ENCODE results near the gene KDF1. TPM values are rescaled to one million over a fixed set of nuclear protein-coding genes. Genes with fewer than 3 reads are reported as not detected.
"Not testable (repeated sequence)": the region's sequence is repeated elsewhere in the genome, so short reads cannot be mapped to it uniquely, and the experiment has no call there.

KDF1 gene
- total and polyA plus RNA-seq, 12 donors = 0.15 to 0.26 (median 0.22) TPM; not detected in 7

DNA sequence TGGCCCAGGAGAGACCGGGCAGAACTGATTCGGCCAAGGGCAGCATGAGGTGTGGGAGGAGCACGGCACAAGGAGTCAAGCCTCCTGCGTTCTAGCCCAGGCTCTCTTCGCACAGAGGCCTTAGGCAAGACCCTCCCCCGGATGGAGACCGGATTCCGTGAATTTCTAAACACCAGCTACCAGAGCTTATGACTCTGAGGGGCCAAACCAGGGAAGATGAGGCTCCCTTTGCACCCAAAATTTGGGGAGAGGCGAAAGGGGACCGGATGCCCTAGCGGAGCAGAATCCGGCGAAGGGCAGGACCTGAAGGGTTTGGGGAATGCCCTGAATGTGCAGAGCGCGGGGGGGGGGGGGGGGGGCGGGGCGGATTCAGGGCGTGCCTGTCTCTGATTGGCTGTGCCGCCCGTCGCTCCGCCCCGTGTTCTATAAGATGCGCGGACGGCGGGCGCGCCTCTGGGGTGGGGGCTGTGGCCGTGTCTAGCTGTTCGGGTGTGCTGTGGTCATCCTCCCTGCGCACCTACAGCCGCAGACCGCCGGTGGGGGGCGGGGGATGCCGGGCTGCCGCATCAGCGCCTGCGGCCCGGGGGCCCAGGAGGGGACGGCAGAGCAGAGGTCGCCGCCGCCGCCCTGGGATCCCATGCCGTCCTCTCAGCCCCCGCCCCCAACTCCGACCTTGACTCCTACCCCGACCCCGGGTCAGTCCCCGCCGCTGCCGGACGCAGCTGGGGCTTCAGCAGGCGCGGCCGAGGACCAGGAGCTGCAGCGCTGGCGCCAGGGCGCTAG, 33.2 kb upstream of the KDF1 start, which contains the start of gene TRNP1:
TRNP1 (plus strand) TSS at position 456 of the 783 bp plus-strand sequence; CDS start at position 551, 95 bp downstream.
- Histone ChIP-seq H3K4me3 (peak within 1 kb of the TSS; percentile 53 to 85 (median 70)), H3K27me3 (peaks cover 0 to 67% (median 45%) of the 10 kb centered on the region in 7 donors), H3K36me3 (no peaks in the 10 kb centered on the region), H3K27ac (peak within 1 kb of the TSS; percentile 27 to 82 (median 58)), H3K4me1 (peaks cover 13 to 36% (median 30%) of the 10 kb centered on the region in 9 donors), H3K9me3 (no peaks in the 10 kb centered on the region)
- ATAC-seq (peak; percentile 60 to 79 (median 68)), DNase-seq (peak; percentile 59 to 82)
- TF ChIP-seq, protein P1, sequence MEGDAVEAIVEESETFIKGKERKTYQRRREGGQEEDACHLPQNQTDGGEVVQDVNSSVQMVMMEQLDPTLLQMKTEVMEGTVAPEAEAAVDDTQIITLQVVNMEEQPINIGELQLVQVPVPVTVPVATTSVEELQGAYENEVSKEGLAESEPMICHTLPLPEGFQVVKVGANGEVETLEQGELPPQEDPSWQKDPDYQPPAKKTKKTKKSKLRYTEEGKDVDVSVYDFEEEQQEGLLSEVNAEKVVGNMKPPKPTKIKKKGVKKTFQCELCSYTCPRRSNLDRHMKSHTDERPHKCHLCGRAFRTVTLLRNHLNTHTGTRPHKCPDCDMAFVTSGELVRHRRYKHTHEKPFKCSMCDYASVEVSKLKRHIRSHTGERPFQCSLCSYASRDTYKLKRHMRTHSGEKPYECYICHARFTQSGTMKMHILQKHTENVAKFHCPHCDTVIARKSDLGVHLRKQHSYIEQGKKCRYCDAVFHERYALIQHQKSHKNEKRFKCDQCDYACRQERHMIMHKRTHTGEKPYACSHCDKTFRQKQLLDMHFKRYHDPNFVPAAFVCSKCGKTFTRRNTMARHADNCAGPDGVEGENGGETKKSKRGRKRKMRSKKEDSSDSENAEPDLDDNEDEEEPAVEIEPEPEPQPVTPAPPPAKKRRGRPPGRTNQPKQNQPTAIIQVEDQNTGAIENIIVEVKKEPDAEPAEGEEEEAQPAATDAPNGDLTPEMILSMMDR (IDR thresholded peaks at IDR 0.05) = no peak
- 0 to 1% methylated on average over 49 to 59 of the region's 61 CpGs for WGBS, 2 donors
- intact Hi-C loops (cut with DNase I) = loop anchor here in 1 of 10 donors (10.0 kb wide), 1 partner anchor 101 kb away; no protein-coding TSS in a partner anchor

DNA sequence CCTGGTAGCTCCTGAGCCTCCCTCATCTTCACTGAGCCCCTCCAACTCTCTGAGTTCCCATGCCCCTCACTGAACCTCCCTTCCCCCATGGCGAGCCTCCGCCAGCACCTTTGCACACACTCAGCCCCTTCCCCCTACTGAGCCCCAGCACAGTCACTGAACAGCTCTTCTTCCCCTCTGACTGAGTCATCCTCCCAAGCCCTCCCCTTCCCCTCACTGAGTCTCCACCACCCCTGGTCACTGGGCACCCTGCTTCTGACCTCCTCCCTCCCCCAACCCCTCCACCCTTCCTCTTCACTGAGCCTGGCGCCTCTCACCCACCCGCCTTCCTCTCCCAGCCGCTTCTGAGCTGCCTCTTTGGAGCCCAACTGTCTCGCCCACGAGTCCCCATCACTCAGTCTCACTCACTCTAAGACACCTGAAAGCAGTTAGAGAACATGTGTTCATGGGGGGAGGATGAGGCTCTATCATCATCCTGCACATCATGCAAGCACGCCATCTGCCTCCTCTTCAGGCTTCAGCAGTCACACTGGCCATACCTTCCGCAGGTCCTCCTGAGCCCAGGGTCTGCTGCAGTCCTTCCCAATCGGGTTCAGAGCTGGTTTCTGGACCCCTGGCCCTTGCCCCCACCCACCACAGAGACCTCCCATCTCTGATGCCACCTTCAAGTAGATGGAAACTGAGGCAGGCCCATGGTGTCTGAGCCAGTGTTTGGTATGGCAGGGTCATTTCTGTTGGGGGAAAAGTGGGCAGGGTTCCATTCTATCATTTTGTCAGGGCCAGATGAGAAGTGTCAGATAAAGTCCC, 31.2 kb upstream of the KDF1 start:
- Histone ChIP-seq H3K9me3 (no peaks in the 10 kb centered on the region), H3K4me1 (peaks cover 7 to 27% (median 20%) of the 10 kb centered on the region in 9 donors), H3K4me3 (no peak overlapping the region), H3K36me3 (no peaks in the 10 kb centered on the region), H3K27ac (no peak overlapping the region), H3K27me3 (peaks cover 0 to 69% (median 45%) of the 10 kb centered on the region in 7 donors)
- ATAC-seq (peak in 1 of 8 donors; percentile 3), DNase-seq (no peak)
- WGBS, 2 donors = 49 to 54% methylated on average over 10 of the region's 10 CpGs
- intact Hi-C loops (cut with DNase I) = loop anchor here in 1 of 10 donors (10.0 kb wide), 1 partner anchor 103 kb away; no protein-coding TSS in a partner anchor
- TF ChIP-seq, protein P1 (IDR thresholded peaks at IDR 0.05) = no peak

DNA sequence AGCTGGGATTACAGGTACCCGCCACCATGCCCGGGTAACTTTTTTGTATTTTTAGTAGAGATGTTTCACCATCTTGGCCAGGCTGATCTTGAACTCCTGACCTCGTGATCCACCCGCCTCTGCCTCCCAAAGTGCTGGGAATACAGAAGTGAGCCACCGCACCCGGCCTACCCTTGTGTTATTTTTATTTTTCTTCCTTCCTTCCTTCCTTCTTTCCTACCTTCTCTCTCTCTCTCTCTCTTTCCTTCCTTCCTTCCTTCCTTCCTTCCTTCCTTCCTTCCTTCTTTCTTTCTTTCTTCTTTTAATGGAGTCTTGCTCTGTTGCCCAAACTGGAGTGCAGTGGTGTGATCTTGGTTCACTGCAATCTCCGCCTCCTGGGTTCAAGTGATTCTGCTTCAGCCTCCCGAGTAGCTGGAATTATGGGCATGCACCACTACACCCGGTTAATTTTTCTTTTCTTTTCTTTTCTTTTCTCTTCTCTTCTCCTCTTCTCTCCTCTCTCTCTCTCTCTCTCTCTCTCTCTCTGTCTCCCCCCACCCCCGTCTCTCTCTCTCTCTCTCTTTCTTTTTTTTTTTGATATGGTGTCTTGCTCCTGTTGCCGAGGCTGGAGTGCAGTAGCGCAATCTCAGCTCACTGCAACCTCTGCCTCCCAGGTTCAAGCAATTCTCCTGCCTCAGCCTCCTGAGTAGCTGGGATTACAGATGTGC, 29.3 kb upstream of the KDF1 start:
- H3K36me3 ChIP-seq, H3K4me3 ChIP-seq, H3K27ac ChIP-seq, DNase-seq, ATAC-seq, H3K9me3 ChIP-seq: not testable (repeated sequence)
- intact Hi-C loops (cut with DNase I) = loop anchor here in 1 of 10 donors (10.0 kb wide), 1 partner anchor 105 kb away; no protein-coding TSS in a partner anchor
- Histone ChIP-seq H3K4me1 (peaks cover 0 to 21% (median 10%) of the 10 kb centered on the region in 9 donors), H3K27me3 (peaks cover 0 to 63% (median 31%) of the 10 kb centered on the region in 7 donors)
- WGBS, 2 donors = 75 to 80% methylated on average over 12 of the region's 12 CpGs

DNA sequence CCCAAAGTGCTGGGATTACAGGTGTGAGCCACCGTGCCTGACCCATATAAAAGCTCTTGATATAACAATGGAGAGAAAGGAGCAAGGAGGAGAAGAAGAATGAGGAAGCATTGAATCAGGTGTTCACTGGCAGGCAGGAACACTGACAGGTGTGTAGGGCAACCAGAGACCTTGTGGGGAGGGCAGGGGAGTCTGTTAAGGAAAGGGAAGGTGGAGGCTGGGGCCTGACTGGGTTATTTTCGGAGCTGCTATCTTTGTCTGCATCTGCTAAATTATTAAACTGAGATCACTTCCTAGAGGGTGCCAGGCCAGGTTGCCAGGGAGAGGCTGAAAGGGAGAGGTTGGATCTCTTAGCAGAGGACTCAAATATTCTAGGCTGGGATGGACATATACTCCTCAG, 26.4 kb upstream of the KDF1 start:
- DNase-seq (no peak), ATAC-seq (no peak)
- Histone ChIP-seq H3K9me3 (no peaks in the 10 kb centered on the region), H3K27me3 (peaks cover 0 to 45% (median 13%) of the 10 kb centered on the region in 7 donors), H3K36me3 (no peaks in the 10 kb centered on the region), H3K27ac (no peak overlapping the region), H3K4me3 (no peak overlapping the region), H3K4me1 (peaks cover 0 to 9% (median 0%) of the 10 kb centered on the region in 9 donors)
- WGBS, 2 donors = 61 to 69% methylated on average over 2 of the region's 2 CpGs
- intact Hi-C loops (cut with DNase I) = no loop called here
- TF ChIP-seq, protein P1 (IDR thresholded peaks at IDR 0.05) = no peak

Data from heart right ventricle (tissue), 16 donors.